NCI-H146 treated with DMSO at 0.1 percent for 48 hours (cell line): ENCODE results near the gene CRYBB3.
"Not testable (repeated sequence)": the region's sequence is repeated elsewhere in the genome, so short reads cannot be mapped to it uniquely, and the experiment has no call there.

Source experiments
- DNase-seq: peaks from one replicate; lab custom pipeline; 2025; ENCODE audit not compliant: unreplicated experiment; lab: John Stamatoyannopoulos, UW

CRYBB3 gene

GRCh38 chr22:25238058-25238457, 38.4 kb downstream of the CRYBB3 start:
- DNase-seq, result not testable (repeated sequence)

GRCh38 chr22:25255169-25255568, 55.5 kb downstream of the CRYBB3 start:
- DNase-seq, result not testable (repeated sequence)
